Measurements from ENCODE around the gene SELENOH.
A peak's percentile ranks its signal among the peaks of the same experiment; 100 is the strongest.

Gene SELENOH

GRCh38 chr11:57761301-57762234 is 20.3 kb downstream of the SELENOH start, which contains the start of gene CTNND1:
TSS of gene CTNND1 (plus strand) at chr11:57761802. CDS start at chr11:57791479, 29,677 bp downstream.
- H3K27ac ChIP-seq = peak within 1 kb of the TSS; percentile 73
- CTCF ChIA-PET = interaction anchor here (0.6 to 3.9 kb wide), 9 partner anchors 10 to 754 kb away, joined by 3 to 22 read pairs (median 4); partner anchors contain the start of gene BTBD18
- DNase-seq (ENCODE audit: low spot score) = peak; percentile 100
- TF ChIP-seq CTCF (conservative IDR thresholded peaks at IDR 0.05; ENCODE audit: low read depth) = no peak
- POLR2A ChIA-PET (ENCODE audit: low non-redundant PET) = interaction anchor here (0.9 to 1.1 kb wide), 2 partner anchors 17 to 19 kb away, joined by 3 to 4 read pairs; no protein-coding TSS in a partner anchor

GRCh38 chr11:57762235-57762861 is 21.1 kb downstream of the SELENOH start:
- DNase-seq (ENCODE audit: low spot score) = peak; percentile 51
- no peak for TF ChIP-seq CTCF (conservative IDR thresholded peaks at IDR 0.05; ENCODE audit: low read depth)
- no peak overlapping the region for H3K27ac ChIP-seq
- ChIA-PET CTCF (interaction anchor here (1.3 to 3.9 kb wide), 2 partner anchors 19 to 38 kb away, joined by 4 to 22 read pairs; no protein-coding TSS in a partner anchor), POLR2A (ENCODE audit: low non-redundant PET) (interaction anchor here (0.9 kb wide), 1 partner anchor 39 kb away, joined by 3 read pairs; no protein-coding TSS in a partner anchor)

- CTCF ChIA-PET = interaction anchor here (0.7 to 3.9 kb wide), 3 partner anchors 13 to 753 kb away, joined by 3 to 22 read pairs (median 4); no protein-coding TSS in a partner anchor
- peak; percentile 39; the same call in 1 of the 2 replicates for TF ChIP-seq CTCF (conservative IDR thresholded peaks at IDR 0.05; ENCODE audit: low read depth)
- POLR2A ChIA-PET (ENCODE audit: low non-redundant PET) = no interaction called here
- DNase-seq (ENCODE audit: low spot score) = peak; percentile 74
- no peak overlapping the region for H3K27ac ChIP-seq
These were observed 22.3 kb downstream of the SELENOH start for GRCh38 chr11:57763568-57763967.

GRCh38 chr11:57764021-57764420 is 22.7 kb downstream of the SELENOH start:
- no peak overlapping the region for H3K27ac ChIP-seq
- ChIA-PET CTCF (interaction anchor here (0.6 to 3.9 kb wide), 4 partner anchors 13 to 218 kb away, joined by 3 to 22 read pairs (median 5); no protein-coding TSS in a partner anchor), POLR2A (ENCODE audit: low non-redundant PET) (no interaction called here)
- TF ChIP-seq CTCF (conservative IDR thresholded peaks at IDR 0.05; ENCODE audit: low read depth) = no peak
- DNase-seq (ENCODE audit: low spot score) = no peak

- no peak for TF ChIP-seq CTCF (conservative IDR thresholded peaks at IDR 0.05; ENCODE audit: low read depth)
- DNase-seq (ENCODE audit: low spot score) = no peak
- H3K27ac ChIP-seq = no peak overlapping the region
- ChIA-PET POLR2A (ENCODE audit: low non-redundant PET) (no interaction called here), CTCF (interaction anchor here (0.6 to 3.9 kb wide), 4 partner anchors 12 to 218 kb away, joined by 3 to 22 read pairs (median 5); no protein-coding TSS in a partner anchor)
These were observed 23.3 kb downstream of the SELENOH start for GRCh38 chr11:57764566-57764965.

GRCh38 chr11:57764972-57765371 is 23.7 kb downstream of the SELENOH start:
- POLR2A ChIA-PET (ENCODE audit: low non-redundant PET) = no interaction called here
- no peak for TF ChIP-seq CTCF (conservative IDR thresholded peaks at IDR 0.05; ENCODE audit: low read depth)
- DNase-seq (ENCODE audit: low spot score) = no peak
- CTCF ChIA-PET = interaction anchor here (3.9 kb wide), 1 partner anchor 36 kb away, joined by 22 read pairs; no protein-coding TSS in a partner anchor
- no peak overlapping the region for H3K27ac ChIP-seq
